Measurements from ENCODE around the gene REV3L. TPM values are rescaled to one million over a fixed set of nuclear protein-coding genes. Genes with fewer than 3 reads are reported as not detected.

REV3L gene
- total and polyA plus RNA-seq, 4 donors, result 8.8 to 91.4 (median 19.8) TPM

DNA sequence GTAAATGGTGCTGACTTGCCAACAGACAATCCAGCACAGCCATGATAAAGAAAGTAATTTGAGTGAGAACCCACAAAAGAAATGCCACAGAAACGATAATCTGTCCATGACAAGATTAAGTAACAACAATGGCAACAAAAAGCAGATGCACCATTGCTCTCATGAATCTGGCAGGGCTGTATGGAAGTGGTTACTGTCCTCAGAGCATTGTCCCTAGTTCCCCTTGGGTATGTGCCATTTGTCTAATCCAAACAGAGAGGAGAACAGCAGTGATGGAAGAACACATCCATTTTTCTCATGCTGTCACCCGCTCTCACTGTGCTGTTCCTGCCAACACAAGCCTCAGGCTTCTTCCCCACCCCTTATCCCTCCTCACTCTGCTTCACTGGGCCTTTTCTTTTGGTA, 65.8 kb downstream of the REV3L start:
- WGBS, 2 donors, result 34 to 35% methylated on average over 2 of the region's 2 CpGs
- no peak overlapping the region for H3K4me3 ChIP-seq
- DNase-seq, result peak; percentile 36 to 73 (median 57)
- H3K9ac ChIP-seq (ENCODE audit: insufficient read depth in 1 of 2, low read length in 2 of 2), result no peak overlapping the region
- H3K27me3 ChIP-seq (ENCODE audit: control insufficient read depth in 3 of 3, insufficient read depth in 3 of 3, low read length in 2 of 3), result no peaks in the 10 kb centered on the region
- no peak for ATAC-seq (ENCODE audit: insufficient read depth, low FRiP score)
- no peak for TF ChIP-seq CTCF (IDR thresholded peaks at IDR 0.05; ENCODE audit: control extremely low read depth, extremely low read depth)
- H3K4me1 ChIP-seq (ENCODE audit: control insufficient read depth in 5 of 5, insufficient read depth in 5 of 5, low read length in 5 of 5), result peaks cover 4 to 28% (median 11%) of the 10 kb centered on the region in 5 donors
- H3K27ac ChIP-seq (ENCODE audit: low read depth in 1 of 2, low read length in 1 of 2), result peak overlapping the region in 1 of 2 donors; percentile 4
- peaks cover 0 to 8% (median 5%) of the 10 kb centered on the region in 4 donors for H3K36me3 ChIP-seq (ENCODE audit: control insufficient read depth in 4 of 4, insufficient read depth in 4 of 4, low read length in 4 of 4)
- H3K9me3 ChIP-seq (ENCODE audit: control insufficient read depth in 4 of 4, insufficient read depth in 3 of 4, low read length in 3 of 4), result no peaks in the 10 kb centered on the region

DNA sequence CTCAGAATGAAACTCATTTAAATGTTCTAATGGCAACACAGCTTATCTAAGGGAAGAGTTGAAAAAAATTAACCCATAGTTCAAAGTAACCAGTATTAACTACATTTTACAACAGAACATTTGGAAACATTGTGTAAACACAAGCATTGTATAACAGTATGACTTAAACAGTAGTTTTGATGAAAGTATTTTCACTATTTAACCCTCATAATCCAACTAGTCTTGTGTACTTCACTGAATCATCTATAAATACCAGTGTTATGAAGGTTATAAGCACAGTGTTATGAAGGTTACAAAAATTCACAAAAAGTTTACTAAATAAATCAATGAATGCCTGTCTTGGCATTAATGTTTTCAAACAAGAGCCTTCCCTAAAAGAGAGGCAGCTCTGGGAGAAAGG, 66.5 kb downstream of the REV3L start:
- peak in 2 of 3 donors; percentile 23 to 43 for DNase-seq
- no peak for TF ChIP-seq CTCF (IDR thresholded peaks at IDR 0.05; ENCODE audit: control extremely low read depth, extremely low read depth)
- Histone ChIP-seq H3K4me1 (ENCODE audit: control insufficient read depth in 5 of 5, insufficient read depth in 5 of 5, low read length in 5 of 5) (peaks cover 4 to 28% (median 11%) of the 10 kb centered on the region in 5 donors), H3K36me3 (ENCODE audit: control insufficient read depth in 4 of 4, insufficient read depth in 4 of 4, low read length in 4 of 4) (peaks cover 0 to 8% (median 5%) of the 10 kb centered on the region in 4 donors), H3K9me3 (ENCODE audit: control insufficient read depth in 4 of 4, insufficient read depth in 3 of 4, low read length in 3 of 4) (no peaks in the 10 kb centered on the region), H3K4me3 (no peak overlapping the region), H3K27ac (ENCODE audit: low read depth in 1 of 2, low read length in 1 of 2) (no peak overlapping the region), H3K27me3 (ENCODE audit: control insufficient read depth in 3 of 3, insufficient read depth in 3 of 3, low read length in 2 of 3) (no peaks in the 10 kb centered on the region), H3K9ac (ENCODE audit: insufficient read depth in 1 of 2, low read length in 2 of 2) (peak overlapping the region in 1 of 2 donors; percentile 2)
- ATAC-seq (ENCODE audit: insufficient read depth, low FRiP score), result no peak

- DNase-seq (no peak), ATAC-seq (ENCODE audit: insufficient read depth, low FRiP score) (no peak)
- TF ChIP-seq CTCF (IDR thresholded peaks at IDR 0.05; ENCODE audit: control extremely low read depth, extremely low read depth), result no peak
- Histone ChIP-seq H3K4me1 (ENCODE audit: control insufficient read depth in 5 of 5, insufficient read depth in 5 of 5, low read length in 5 of 5) (peaks cover 4 to 28% (median 13%) of the 10 kb centered on the region in 5 donors), H3K36me3 (ENCODE audit: control insufficient read depth in 4 of 4, insufficient read depth in 4 of 4, low read length in 4 of 4) (peaks cover 5 to 12% (median 10%) of the 10 kb centered on the region in 4 donors), H3K27ac (ENCODE audit: low read depth in 1 of 2, low read length in 1 of 2) (no peak overlapping the region), H3K9ac (ENCODE audit: insufficient read depth in 1 of 2, low read length in 2 of 2) (no peak overlapping the region), H3K4me3 (no peak overlapping the region), H3K9me3 (ENCODE audit: control insufficient read depth in 4 of 4, insufficient read depth in 3 of 4, low read length in 3 of 4) (no peaks in the 10 kb centered on the region), H3K27me3 (ENCODE audit: control insufficient read depth in 3 of 3, insufficient read depth in 3 of 3, low read length in 2 of 3) (no peaks in the 10 kb centered on the region)
- WGBS, 2 donors, result 93 to 98% methylated on average over 1 of the region's 1 CpG
Measured at GRCh38 chr6:111414373-111414772, 68.6 kb downstream of the REV3L start.

DNA sequence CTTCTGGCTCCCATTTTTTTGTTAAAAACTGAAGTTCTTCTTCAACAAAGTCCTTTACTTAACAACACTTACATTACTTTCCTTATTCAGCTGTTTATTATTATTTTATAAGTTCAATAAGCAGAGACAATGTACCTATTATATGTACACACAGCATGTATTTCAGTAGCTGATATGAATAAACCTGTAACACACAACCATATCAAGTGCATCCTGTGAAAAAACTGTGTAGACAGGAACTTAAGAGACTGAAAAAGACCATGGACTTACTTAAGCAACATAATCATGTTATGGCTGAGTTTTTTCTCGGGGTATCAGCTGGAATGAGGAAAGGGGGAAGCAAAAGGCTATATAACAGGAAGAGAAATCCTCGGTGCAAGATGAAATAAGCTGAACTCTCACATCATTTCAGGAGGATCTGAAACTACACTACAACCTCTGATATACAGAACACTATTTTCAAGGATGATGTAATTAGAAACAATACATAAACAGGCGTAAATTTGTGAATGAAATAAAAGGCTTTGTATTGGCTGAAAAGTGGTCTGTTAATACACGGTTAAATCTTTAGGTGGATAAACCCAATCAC, 70.9 kb downstream of the REV3L start:
- H3K9ac ChIP-seq (ENCODE audit: insufficient read depth in 1 of 2, low read length in 2 of 2), result no peak overlapping the region
- DNase-seq, result no peak
- H3K4me1 ChIP-seq (ENCODE audit: control insufficient read depth in 5 of 5, insufficient read depth in 5 of 5, low read length in 5 of 5), result peaks cover under 1 to 15% (median 6%) of the 10 kb centered on the region in 5 donors
- H3K27ac ChIP-seq (ENCODE audit: low read depth in 1 of 2, low read length in 1 of 2), result no peak overlapping the region
- peak; percentile 22 for ATAC-seq (ENCODE audit: insufficient read depth, low FRiP score)
- no peaks in the 10 kb centered on the region for H3K9me3 ChIP-seq (ENCODE audit: control insufficient read depth in 4 of 4, insufficient read depth in 3 of 4, low read length in 3 of 4)
- 52 to 68% methylated on average over 4 of the region's 4 CpGs for WGBS, 2 donors
- H3K36me3 ChIP-seq (ENCODE audit: control insufficient read depth in 4 of 4, insufficient read depth in 4 of 4, low read length in 4 of 4), result peaks cover 5 to 15% (median 11%) of the 10 kb centered on the region in 4 donors
- no peak overlapping the region for H3K4me3 ChIP-seq
- TF ChIP-seq CTCF (IDR thresholded peaks at IDR 0.05; ENCODE audit: control extremely low read depth, extremely low read depth), result no peak
- H3K27me3 ChIP-seq (ENCODE audit: control insufficient read depth in 3 of 3, insufficient read depth in 3 of 3, low read length in 2 of 3), result no peaks in the 10 kb centered on the region

All from lung (tissue), 12 donors.